Endothelial cell of umbilical vein (primary cell): ENCODE data around the gene CAPZA2. TPM values are rescaled to one million over a fixed set of nuclear protein-coding genes. Genes with fewer than 3 reads are reported as not detected.

ENCODE experiments used
- BruUV-seq: library from RNA; stranded (reverse); fragments of 400-500 nt; replicated peaks from 2 replicates; lab custom pipeline; 2021; lab: Mats Ljungman, UMichigan
- CTCF ChIA-PET: fragments of 300-600, 350-600 bp; sonication (Branson Sonifier 250); formaldehyde crosslinking; loops from one replicate; lab custom pipeline; 2021; ENCODE audit warnings: antibody characterized with exemption, inconsistent platforms; lab: Charles Lee
- POLR2A ChIA-PET: fragments of 300-600, 350-600 bp; sonication (Branson Sonifier 250); formaldehyde crosslinking; loops from one replicate; lab custom pipeline; 2021; ENCODE audit warnings: antibody characterized with exemption, inconsistent platforms; lab: Charles Lee
- DNase-seq: peaks from one replicate; pipeline ENCODE4 v3.0.0-alpha.2; 2011; ENCODE audit warnings: low read depth, low spot score
- FAIRE-seq: peaks from 2 replicates; lab custom pipeline; 2011; peaks lifted over from hg19 to GRCh38; lab: Jason Lieb, UNC
- H2AFZ ChIP-seq: 2 replicates; pipeline ENCODE4 v1.6.0; 2012; ENCODE audit warnings: low read depth, low read length, control low read depth, inconsistent platforms
- H3K27ac ChIP-seq: 2 replicates; pipeline ENCODE4 v1.5.1; 2011; ENCODE audit warnings: low read depth, mild to moderate bottlenecking, control low read depth, low read length, moderate library complexity; ENCODE audit not compliant: insufficient read depth
- H3K27me3 ChIP-seq, 2 experiments: 2 replicates each; pipeline versions ENCODE4 v1.6.0 to v1.6.1; 2011; ENCODE audit warnings: low read length in 2 of 2, mixed read lengths in 1 of 2; ENCODE audit not compliant: control insufficient read depth in 2 of 2, insufficient read depth in 2 of 2
- H3K36me3 ChIP-seq, 2 experiments: 2 replicates in 1 of 2; 3 replicates in 1 of 2; pipeline ENCODE4 v1.5.1; 2011; ENCODE audit warnings: low read length in 2 of 2, mild to moderate bottlenecking in 1 of 2, moderate library complexity in 1 of 2; ENCODE audit not compliant: control insufficient read depth in 2 of 2, insufficient read depth in 2 of 2; ENCODE audit errors: extremely low read depth in 1 of 2
- H3K4me1 ChIP-seq: 3 replicates; pipeline ENCODE4 v1.5.1; 2011; ENCODE audit warnings: mild to moderate bottlenecking, low read length; ENCODE audit not compliant: control insufficient read depth, insufficient read depth; ENCODE audit errors: extremely low read depth
- H3K4me2 ChIP-seq: 2 replicates; pipeline ENCODE4 v1.6.1; 2011; ENCODE audit warnings: low read length, control low read depth, mixed read lengths; ENCODE audit not compliant: insufficient read depth
- H3K4me3 ChIP-seq, 3 experiments: fragments of 200-600 bp in 1 of 3; sonication (generic), shearing (Covaris generic) in 1 of 3; replicated peaks in 1 of 3; 2 replicates each; pipeline ENCODE4 v1.5.1; 2011 to 2016; ENCODE audit warnings: control low read depth in 3 of 3, low read length in 3 of 3, mild to moderate bottlenecking in 2 of 3, inconsistent platforms in 1 of 3, low read depth in 1 of 3, moderate library complexity in 1 of 3; ENCODE audit not compliant: insufficient read depth in 1 of 3
- H3K79me2 ChIP-seq: 2 replicates; pipeline ENCODE4 v1.6.0; 2012; ENCODE audit warnings: low read length, inconsistent platforms; ENCODE audit not compliant: control insufficient read depth, insufficient read depth
- H3K9ac ChIP-seq: replicated peaks from 2 replicates; pipeline ENCODE3; 2011; ENCODE audit warnings: low read length, control low read depth; ENCODE audit not compliant: insufficient read depth; ENCODE audit errors: extremely low read depth
- H3K9me1 ChIP-seq: replicated peaks from 3 replicates; pipeline ENCODE4 v1.6.0; 2011; ENCODE audit warnings: mild to moderate bottlenecking, low read length; ENCODE audit not compliant: control insufficient read depth, insufficient read depth; ENCODE audit errors: extremely low read depth
- H3K9me3 ChIP-seq: replicated peaks from 2 replicates; pipeline ENCODE4 v1.5.1; 2012; ENCODE audit warnings: low read length, inconsistent platforms; ENCODE audit not compliant: control insufficient read depth, insufficient read depth
- H4K20me1 ChIP-seq: replicated peaks from 2 replicates; pipeline ENCODE3; 2011; ENCODE audit warnings: mild to moderate bottlenecking, low read length; ENCODE audit not compliant: control insufficient read depth, insufficient read depth; ENCODE audit errors: extremely low read depth
- FOS ChIP-seq: IDR thresholded peaks from 2 replicates; pipeline ENCODE4 v1.6.1; 2011; ENCODE audit warnings: mild to moderate bottlenecking, low read length, moderate library complexity, borderline replicate concordance; ENCODE audit not compliant: insufficient read depth
- GATA2 ChIP-seq: IDR thresholded peaks from 2 replicates; pipeline ENCODE4 v1.7.0; 2011; ENCODE audit warnings: low read depth, mild to moderate bottlenecking, moderate library complexity, mixed read lengths, low read length; ENCODE audit not compliant: insufficient read length, insufficient read depth
- JUN ChIP-seq: IDR thresholded peaks from 2 replicates; pipeline ENCODE4 v1.6.1; 2011; ENCODE audit warnings: borderline replicate concordance, low read depth; ENCODE audit not compliant: insufficient read length, insufficient read depth
- MAX ChIP-seq: IDR thresholded peaks from 2 replicates; pipeline ENCODE4 v1.6.1; 2011; ENCODE audit not compliant: insufficient read depth, insufficient read length
- MYC ChIP-seq: IDR thresholded peaks from one replicate; pipeline ENCODE4 v1.6.1; 2011; ENCODE audit warnings: mild to moderate bottlenecking, low read depth, low read length
- POLR2A ChIP-seq: IDR thresholded peaks from 2 replicates; pipeline ENCODE4 v1.6.1; 2012; ENCODE audit warnings: low read depth, mild to moderate bottlenecking, control low read depth, low read length
- dilution Hi-C: fragments of 300-500 bp; cut with MboI; formaldehyde crosslinking; loops from one replicate; pipeline ENCODE4 v1.15.0; 2019; ENCODE audit warnings: low sequenced_read_pairs; ENCODE audit not compliant: extremely low pct_ligation_motif_present
- intact Hi-C: fragments of 100-400 bp; cut with micrococcal nuclease; formaldehyde crosslinking; loops from one replicate; pipeline ENCODE4 v1.10.0; 2022
- polyA plus RNA-seq, 4 experiments: library from polyadenylated mRNA; depleted of rRNA in 3 of 4; stranded (reverse) in 3 of 4; unstranded in 1 of 4; fragments of >200 nt; gene quantifications; 2 replicates each; pipeline versions ENCODE4 v1.2.1 to v1.2.3, GENCODE V29; 2011 to 2012; ENCODE audit warnings: missing spikeins in 1 of 4
- total RNA-seq: library from RNA; stranded (reverse); gene quantifications from 2 replicates; pipeline ENCODE4 v1.2.3, GENCODE V29; 2021
- TF ChIP-seq, protein P1 (sequence below), 2 donors: IDR thresholded peaks; 1 replicate in 1 of 2; 2 replicates in 1 of 2; pipeline ENCODE4 v1.5.1; 2011; ENCODE audit warnings: low read length in 2 of 2, mild to moderate bottlenecking in 2 of 2, moderate library complexity in 2 of 2, control low read depth in 1 of 2, inconsistent platforms in 1 of 2, low read depth in 1 of 2; ENCODE audit not compliant: insufficient read depth in 1 of 2; ENCODE audit errors: extremely low read depth in 1 of 2

The CAPZA2 gene
- total and polyA plus RNA-seq, 2 donors (not counting 3 experiments of a cell fraction or from before 2014, with no cell fraction given), result 48.1 to 347 TPM

DNA sequence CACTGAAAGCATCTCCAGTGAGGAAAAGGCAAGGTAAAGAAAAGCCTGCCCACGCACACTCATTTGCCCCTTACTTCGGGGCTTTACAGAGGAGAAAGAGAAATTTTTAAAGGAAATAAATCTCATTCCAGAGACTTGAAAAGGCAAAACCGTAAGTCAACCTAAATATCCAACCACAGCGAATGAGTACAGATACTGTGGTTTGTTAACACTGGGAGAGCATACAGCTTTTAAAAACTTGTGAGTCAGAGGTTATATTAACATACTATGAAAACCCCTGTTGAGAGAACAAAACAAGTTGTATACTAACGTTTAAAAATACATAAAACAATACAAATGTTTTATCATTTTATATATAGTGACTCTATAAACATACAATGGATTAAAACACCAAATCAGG lies 62.4 kb downstream of the CAPZA2 start:
- H3K9me3 ChIP-seq, result no peaks in the 10 kb centered on the region
- H4K20me1 ChIP-seq, result no peaks in the 10 kb centered on the region
- H3K79me2 ChIP-seq, result no peaks in the 10 kb centered on the region
- no peak overlapping the region for H3K27ac ChIP-seq
- TF ChIP-seq GATA2, result no peak
- TF ChIP-seq MYC, result no peak
- TF ChIP-seq MAX, result no peak
- TF ChIP-seq FOS, result no peak
- TF ChIP-seq, protein P1, sequence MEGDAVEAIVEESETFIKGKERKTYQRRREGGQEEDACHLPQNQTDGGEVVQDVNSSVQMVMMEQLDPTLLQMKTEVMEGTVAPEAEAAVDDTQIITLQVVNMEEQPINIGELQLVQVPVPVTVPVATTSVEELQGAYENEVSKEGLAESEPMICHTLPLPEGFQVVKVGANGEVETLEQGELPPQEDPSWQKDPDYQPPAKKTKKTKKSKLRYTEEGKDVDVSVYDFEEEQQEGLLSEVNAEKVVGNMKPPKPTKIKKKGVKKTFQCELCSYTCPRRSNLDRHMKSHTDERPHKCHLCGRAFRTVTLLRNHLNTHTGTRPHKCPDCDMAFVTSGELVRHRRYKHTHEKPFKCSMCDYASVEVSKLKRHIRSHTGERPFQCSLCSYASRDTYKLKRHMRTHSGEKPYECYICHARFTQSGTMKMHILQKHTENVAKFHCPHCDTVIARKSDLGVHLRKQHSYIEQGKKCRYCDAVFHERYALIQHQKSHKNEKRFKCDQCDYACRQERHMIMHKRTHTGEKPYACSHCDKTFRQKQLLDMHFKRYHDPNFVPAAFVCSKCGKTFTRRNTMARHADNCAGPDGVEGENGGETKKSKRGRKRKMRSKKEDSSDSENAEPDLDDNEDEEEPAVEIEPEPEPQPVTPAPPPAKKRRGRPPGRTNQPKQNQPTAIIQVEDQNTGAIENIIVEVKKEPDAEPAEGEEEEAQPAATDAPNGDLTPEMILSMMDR (IDR thresholded peaks at IDR 0.05; ENCODE audit: extremely low read depth in 1 of 2, insufficient read depth in 1 of 2, low read depth in 1 of 2, low read length in 2 of 2), result no peak
- TF ChIP-seq JUN, result no peak
- TF ChIP-seq POLR2A, result no peak
- dilution Hi-C loops (no loop called here), intact Hi-C loops (no loop called here)
- ChIA-PET POLR2A (interaction anchor here (0.6 kb wide), 1 partner anchor 50 kb away, joined by 4 read pairs; no protein-coding TSS in a partner anchor), CTCF (interaction anchor here (0.7 to 13.4 kb wide), 4 partner anchors 13 to 198 kb away, joined by 3 to 272 read pairs (median 4); no protein-coding TSS in a partner anchor)
- no peaks in the 10 kb centered on the region for H3K4me1 ChIP-seq
- no peak overlapping the region for H3K4me2 ChIP-seq
- no TSS peak for BruUV-seq
- no peak for DNase-seq
- no peaks in the 10 kb centered on the region for H3K27me3 ChIP-seq
- peaks cover 0 to 4% of the 10 kb centered on the region in 2 experiments for H3K36me3 ChIP-seq
- H3K4me3 ChIP-seq, result no peak overlapping the region
- no peak for FAIRE-seq
- H3K9me1 ChIP-seq, result no peaks in the 10 kb centered on the region
- no peak overlapping the region for H3K9ac ChIP-seq
- no peak overlapping the region for H2AFZ ChIP-seq
